HG03558 (cell line): ENCODE results near the gene NEBL.

ENCODE experiments used
- ATAC-seq: cut with Tn5 transposase; IDR thresholded peaks from one replicate; pipeline ENCODE4 v1.9.1; 2021; ENCODE audit warnings: moderate number of reproducible peaks; ENCODE audit not compliant: unreplicated experiment; ENCODE audit errors: extremely low read depth

The NEBL gene

GRCh38 chr10:20737107-20737506 lies 160.0 kb downstream of the NEBL start:
- ATAC-seq, result no peak
